HUES6 (cell line): ENCODE data around the gene SARS1.
A peak's percentile ranks its signal among the peaks of the same experiment; 100 is the strongest.

ENCODE experiments used
- H3K27ac ChIP-seq: 2 replicates; pipeline ENCODE4 v1.7.0; 2013; ENCODE audit warnings: low read depth, mild to moderate bottlenecking, low read length, inconsistent platforms
- H3K27me3 ChIP-seq: 2 replicates; pipeline ENCODE4 v1.6.1; 2013; ENCODE audit warnings: low read length; ENCODE audit not compliant: control insufficient read depth, insufficient read depth
- H3K36me3 ChIP-seq: 2 replicates; pipeline ENCODE4 v1.6.1; 2013; ENCODE audit warnings: low read length; ENCODE audit not compliant: control insufficient read depth, insufficient read depth
- H3K4me1 ChIP-seq: 2 replicates; pipeline ENCODE4 v1.6.1; 2013; ENCODE audit warnings: low read length; ENCODE audit not compliant: control insufficient read depth, insufficient read depth
- H3K4me3 ChIP-seq: 2 replicates; pipeline ENCODE4 v1.5.1; 2013; ENCODE audit warnings: low read depth, low read length
- H3K9ac ChIP-seq: one replicate; pipeline ENCODE4 v1.6.1; 2013; ENCODE audit warnings: mild to moderate bottlenecking, low read length
- H3K9me3 ChIP-seq: 2 replicates; pipeline ENCODE4 v1.6.1; 2013; ENCODE audit warnings: low read depth, low read length; ENCODE audit not compliant: control insufficient read depth, insufficient read depth

SARS1 gene

DNA sequence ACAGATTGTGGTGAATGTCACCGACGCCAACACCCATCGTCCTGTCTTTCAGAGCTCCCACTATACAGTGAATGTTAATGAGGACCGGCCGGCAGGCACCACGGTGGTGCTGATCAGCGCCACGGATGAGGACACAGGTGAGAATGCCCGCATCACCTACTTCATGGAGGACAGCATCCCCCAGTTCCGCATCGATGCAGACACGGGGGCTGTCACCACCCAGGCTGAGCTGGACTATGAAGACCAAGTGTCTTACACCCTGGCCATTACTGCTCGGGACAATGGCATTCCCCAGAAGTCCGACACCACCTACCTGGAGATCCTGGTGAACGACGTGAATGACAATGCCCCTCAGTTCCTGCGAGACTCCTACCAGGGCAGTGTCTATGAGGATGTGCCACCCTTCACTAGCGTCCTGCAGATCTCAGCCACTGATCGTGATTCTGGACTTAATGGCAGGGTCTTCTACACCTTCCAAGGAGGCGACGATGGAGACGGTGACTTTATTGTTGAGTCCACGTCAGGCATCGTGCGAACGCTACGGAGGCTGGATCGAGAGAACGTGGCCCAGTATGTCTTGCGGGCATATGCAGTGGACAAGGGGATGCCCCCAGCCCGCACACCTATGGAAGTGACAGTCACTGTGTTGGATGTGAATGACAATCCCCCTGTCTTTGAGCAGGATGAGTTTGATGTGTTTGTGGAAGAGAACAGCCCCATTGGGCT, 38.6 kb downstream of the SARS1 start:
- H3K4me3 ChIP-seq, result no peak overlapping the region
- peaks cover 40% of the 10 kb centered on the region for H3K27me3 ChIP-seq
- H3K4me1 ChIP-seq, result peaks cover 40% of the 10 kb centered on the region
- H3K9ac ChIP-seq, result no peak overlapping the region
- H3K9me3 ChIP-seq, result no peaks in the 10 kb centered on the region
- H3K36me3 ChIP-seq, result no peaks in the 10 kb centered on the region
- no peak overlapping the region for H3K27ac ChIP-seq

DNA sequence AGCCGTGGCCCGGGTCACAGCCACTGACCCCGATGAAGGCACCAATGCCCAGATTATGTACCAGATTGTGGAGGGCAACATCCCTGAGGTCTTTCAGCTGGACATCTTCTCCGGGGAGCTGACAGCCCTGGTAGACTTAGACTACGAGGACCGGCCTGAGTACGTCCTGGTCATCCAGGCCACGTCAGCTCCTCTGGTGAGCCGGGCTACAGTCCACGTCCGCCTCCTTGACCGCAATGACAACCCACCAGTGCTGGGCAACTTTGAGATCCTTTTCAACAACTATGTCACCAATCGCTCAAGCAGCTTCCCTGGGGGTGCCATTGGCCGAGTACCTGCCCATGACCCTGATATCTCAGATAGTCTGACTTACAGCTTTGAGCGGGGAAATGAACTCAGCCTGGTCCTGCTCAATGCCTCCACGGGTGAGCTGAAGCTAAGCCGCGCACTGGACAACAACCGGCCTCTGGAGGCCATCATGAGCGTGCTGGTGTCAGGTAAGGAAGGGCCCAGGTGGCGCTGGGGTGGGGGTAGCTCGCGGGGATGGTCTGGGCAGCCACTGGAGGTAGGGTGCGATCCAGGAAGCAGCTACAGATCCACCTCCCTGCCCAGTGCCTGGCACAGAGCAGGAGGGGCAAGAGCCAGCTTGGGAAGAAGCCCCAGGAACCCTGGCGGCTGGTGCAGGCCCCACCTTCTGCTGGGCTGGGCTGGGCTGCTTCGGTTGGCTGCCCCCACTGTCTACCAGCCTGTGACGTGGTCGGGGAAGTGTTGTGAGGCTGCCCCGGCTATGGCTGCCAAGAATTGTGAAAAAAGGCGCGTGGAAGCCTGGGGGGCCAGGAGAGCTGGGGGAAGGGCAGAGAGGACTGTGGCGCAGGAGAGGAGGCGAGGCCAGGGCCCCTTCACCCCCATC, 39.4 kb downstream of the SARS1 start:
- H3K27me3 ChIP-seq, result peaks cover 32% of the 10 kb centered on the region
- peak overlapping the region; percentile 15 for H3K9ac ChIP-seq
- H3K4me1 ChIP-seq, result peaks cover 40% of the 10 kb centered on the region
- H3K27ac ChIP-seq, result peak overlapping the region; percentile 62; the same call in 1 of the 2 replicates
- H3K4me3 ChIP-seq, result no peak overlapping the region; the same call in 1 of the 2 replicates
- no peaks in the 10 kb centered on the region for H3K36me3 ChIP-seq
- no peaks in the 10 kb centered on the region for H3K9me3 ChIP-seq

DNA sequence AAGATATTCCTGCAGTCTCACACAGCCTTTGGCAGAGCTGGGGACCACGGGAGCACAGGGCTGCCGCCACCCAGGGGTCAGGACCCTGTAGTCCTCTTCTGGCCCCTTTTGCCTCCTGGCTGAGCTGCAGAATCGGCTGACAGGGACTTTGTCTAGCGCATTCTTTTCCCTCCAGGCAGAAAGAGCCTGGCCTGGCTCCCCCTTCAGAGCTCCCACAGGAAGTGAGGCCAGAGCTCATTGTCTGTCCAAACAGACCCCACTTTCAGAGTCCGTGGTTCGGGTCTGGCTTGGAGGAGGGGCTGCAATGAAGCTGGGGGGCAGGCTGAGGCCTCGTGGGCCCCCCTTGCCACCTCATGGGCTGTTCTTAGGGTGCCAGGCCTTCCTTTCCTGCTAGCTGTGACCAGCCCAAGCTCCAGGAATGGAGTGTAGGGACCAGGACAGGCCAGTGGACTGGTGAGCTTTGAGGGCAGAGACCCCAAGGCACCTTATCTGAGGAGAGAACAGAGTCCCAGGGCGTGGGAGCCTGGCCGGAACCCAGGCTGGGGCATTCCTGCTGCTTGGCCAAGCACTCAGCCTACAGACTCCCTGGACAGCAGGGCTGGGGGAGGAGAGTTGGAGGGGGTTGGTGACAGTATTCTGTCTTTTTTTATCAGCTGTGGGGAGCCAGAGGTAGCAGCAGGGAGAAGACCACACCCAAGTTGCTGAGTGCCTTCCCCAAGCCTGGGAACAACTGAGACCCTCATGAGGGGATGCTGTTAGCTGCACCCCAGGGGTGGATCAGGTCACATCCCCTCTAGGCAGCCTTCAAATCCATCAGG, 40.3 kb downstream of the SARS1 start:
- no peak overlapping the region; the same call in 1 of the 2 replicates for H3K4me3 ChIP-seq
- peaks cover 34% of the 10 kb centered on the region for H3K4me1 ChIP-seq
- H3K27me3 ChIP-seq, result peaks cover 25% of the 10 kb centered on the region
- H3K9me3 ChIP-seq, result no peaks in the 10 kb centered on the region
- peaks cover 3% of the 10 kb centered on the region; the same call in 1 of the 2 replicates for H3K36me3 ChIP-seq
- peak overlapping the region; percentile 15 for H3K9ac ChIP-seq
- peak overlapping the region; percentile 62; the same call in 1 of the 2 replicates for H3K27ac ChIP-seq

DNA sequence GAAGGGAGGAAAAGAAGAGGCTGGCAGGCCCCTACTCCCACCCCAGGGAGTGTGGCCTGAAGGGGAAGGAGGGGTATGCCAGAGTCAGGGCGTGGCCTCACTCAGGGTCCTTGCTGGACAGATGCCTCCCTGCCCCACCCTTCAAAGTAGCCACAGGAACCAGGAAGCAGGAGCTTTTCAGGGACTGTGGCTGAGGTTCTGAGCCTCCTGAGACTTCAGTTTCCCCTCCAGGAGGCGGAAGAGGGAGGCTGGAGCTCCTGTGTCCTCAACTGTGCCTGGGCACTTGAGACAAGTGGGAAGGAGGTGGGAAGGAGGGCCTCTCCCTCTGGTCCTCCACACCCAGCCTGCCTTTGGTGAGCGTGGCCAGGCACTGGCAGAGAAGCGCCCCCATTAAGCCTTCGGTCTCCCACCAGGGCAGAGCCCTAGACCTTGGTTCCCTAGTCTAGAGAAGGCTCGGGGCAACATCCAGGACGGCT, 40.9 kb downstream of the SARS1 start:
- H3K27me3 ChIP-seq, result peaks cover 25% of the 10 kb centered on the region
- no peak overlapping the region for H3K4me3 ChIP-seq
- H3K36me3 ChIP-seq, result peaks cover 6% of the 10 kb centered on the region; the same call in 1 of the 2 replicates
- peak overlapping the region; percentile 62; the same call in 1 of the 2 replicates for H3K27ac ChIP-seq
- H3K9me3 ChIP-seq, result no peaks in the 10 kb centered on the region
- H3K4me1 ChIP-seq, result peaks cover 38% of the 10 kb centered on the region
- H3K9ac ChIP-seq, result no peak overlapping the region

DNA sequence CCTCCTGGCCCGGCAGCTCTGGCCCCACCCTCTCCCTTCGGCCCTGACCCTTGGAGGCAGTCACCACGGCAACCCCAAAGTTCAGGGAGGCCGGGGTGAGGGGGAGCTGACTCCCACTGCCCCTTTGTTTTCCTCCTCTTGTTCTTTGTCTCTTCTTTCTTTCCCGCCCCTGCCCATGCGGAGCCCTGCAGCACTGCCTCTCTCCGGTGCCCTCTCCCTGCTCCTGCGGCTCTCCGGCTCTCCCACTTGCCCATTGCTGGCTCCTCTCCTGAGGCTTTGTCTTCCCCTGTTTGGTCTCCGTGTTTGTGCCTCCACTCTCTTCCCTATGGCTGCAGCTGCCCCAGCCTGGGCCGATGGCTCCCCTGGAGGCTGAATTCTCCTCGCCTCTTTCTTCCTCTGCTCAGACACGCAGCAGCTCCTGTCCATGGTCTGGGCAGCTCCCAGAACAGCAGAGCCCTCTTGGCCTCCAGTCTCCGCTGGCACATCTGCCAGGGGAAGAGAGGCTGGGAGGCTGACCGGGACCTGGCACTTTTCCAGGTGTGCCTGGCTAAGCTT, 41.5 kb downstream of the SARS1 start:
- Histone ChIP-seq H3K27me3 (peaks cover 22% of the 10 kb centered on the region), H3K4me1 (peaks cover 39% of the 10 kb centered on the region), H3K36me3 (peaks cover 6% of the 10 kb centered on the region; the same call in 1 of the 2 replicates), H3K4me3 (no peak overlapping the region), H3K9me3 (no peaks in the 10 kb centered on the region), H3K27ac (no peak overlapping the region; the same call in 1 of the 2 replicates), H3K9ac (no peak overlapping the region)

DNA sequence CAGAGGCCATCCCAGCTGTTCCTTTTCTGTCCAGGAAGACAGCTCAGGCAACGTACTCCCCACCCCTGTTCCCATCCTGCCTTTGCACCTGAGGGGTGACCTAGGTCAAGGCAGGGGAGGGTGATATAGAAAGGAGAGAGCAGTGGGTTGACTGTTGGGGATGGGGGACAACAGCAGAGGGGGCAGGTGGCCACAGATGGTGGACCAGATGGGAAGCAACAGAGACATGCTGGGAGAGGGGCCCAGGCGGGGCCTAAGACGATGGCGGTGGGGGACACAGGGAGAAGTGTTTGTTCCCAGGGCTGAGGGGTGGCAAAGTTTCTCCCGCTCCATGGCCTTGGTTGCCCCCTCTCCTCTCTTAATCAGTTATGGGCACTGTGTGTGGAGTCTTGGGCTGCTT, 42.0 kb downstream of the SARS1 start:
- H3K9me3 ChIP-seq, result no peaks in the 10 kb centered on the region
- no peak overlapping the region for H3K9ac ChIP-seq
- peaks cover 43% of the 10 kb centered on the region for H3K4me1 ChIP-seq
- H3K27ac ChIP-seq, result no peak overlapping the region
- no peak overlapping the region for H3K4me3 ChIP-seq
- peaks cover 6% of the 10 kb centered on the region; the same call in 1 of the 2 replicates for H3K36me3 ChIP-seq
- peaks cover 17% of the 10 kb centered on the region for H3K27me3 ChIP-seq

DNA sequence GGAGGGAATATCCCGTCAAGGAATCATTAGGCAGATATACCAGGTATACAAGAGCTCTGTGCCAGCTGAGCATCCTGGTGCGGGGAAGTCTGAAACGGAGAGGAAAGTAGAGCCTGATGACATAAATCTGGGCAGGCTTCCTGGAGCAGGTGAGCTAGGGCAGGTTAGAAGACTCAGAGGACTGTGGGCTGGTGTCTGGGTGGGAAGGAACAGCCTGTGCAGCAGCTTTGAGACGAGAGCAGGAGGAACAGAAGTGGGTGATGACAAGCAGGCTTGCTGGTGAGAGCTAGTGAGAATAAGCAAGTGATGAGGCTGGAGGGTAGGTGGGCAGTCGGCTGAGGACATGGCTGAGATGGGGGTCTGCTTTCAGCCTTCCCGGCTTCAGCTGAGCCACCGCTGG, 42.4 kb downstream of the SARS1 start:
- Histone ChIP-seq H3K27ac (no peak overlapping the region), H3K36me3 (peaks cover 6% of the 10 kb centered on the region; the same call in 1 of the 2 replicates), H3K4me1 (peaks cover 44% of the 10 kb centered on the region), H3K27me3 (peaks cover 13% of the 10 kb centered on the region; the same call in 1 of the 2 replicates), H3K4me3 (no peak overlapping the region), H3K9ac (no peak overlapping the region), H3K9me3 (no peaks in the 10 kb centered on the region)

DNA sequence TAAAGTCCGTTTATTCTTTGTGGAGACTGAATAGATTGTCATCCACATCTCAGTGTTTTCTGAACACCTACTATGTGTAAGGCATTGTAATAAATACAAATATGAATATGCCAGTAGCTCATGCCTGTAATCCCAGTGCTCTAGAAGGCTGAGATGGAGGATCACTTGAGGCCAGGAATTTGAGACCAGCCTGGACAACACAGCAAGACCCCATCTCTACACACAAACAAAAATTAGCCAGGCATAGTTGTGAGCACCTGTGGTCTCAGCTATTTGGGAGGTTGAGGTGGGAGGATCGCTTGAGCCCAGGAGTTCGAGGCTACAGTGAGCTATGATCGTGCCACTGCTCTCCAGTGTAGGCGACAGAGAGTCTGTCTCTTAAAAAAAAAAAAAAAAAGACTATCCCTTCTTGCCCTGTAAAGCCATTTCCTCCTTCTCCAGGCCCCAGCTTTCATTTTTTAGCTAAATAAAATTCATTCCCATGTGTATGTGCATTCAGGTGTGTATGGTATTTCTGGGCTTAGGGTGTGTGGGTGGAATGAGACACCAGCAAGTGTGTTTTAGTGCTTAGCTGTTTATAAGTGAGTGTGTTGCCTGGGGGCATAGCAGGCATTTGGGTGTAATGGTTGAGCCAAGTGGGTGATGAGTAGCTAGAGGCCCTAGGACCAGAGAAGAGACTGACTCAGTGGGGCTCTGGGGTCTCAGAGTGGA, 43.4 kb downstream of the SARS1 start:
- Histone ChIP-seq H3K27ac (no peak overlapping the region), H3K4me3 (no peak overlapping the region), H3K36me3 (peaks cover 9% of the 10 kb centered on the region; the same call in 1 of the 2 replicates), H3K9me3 (no peaks in the 10 kb centered on the region), H3K27me3 (peaks cover 3% of the 10 kb centered on the region; the same call in 1 of the 2 replicates), H3K9ac (no peak overlapping the region), H3K4me1 (peaks cover 44% of the 10 kb centered on the region)

DNA sequence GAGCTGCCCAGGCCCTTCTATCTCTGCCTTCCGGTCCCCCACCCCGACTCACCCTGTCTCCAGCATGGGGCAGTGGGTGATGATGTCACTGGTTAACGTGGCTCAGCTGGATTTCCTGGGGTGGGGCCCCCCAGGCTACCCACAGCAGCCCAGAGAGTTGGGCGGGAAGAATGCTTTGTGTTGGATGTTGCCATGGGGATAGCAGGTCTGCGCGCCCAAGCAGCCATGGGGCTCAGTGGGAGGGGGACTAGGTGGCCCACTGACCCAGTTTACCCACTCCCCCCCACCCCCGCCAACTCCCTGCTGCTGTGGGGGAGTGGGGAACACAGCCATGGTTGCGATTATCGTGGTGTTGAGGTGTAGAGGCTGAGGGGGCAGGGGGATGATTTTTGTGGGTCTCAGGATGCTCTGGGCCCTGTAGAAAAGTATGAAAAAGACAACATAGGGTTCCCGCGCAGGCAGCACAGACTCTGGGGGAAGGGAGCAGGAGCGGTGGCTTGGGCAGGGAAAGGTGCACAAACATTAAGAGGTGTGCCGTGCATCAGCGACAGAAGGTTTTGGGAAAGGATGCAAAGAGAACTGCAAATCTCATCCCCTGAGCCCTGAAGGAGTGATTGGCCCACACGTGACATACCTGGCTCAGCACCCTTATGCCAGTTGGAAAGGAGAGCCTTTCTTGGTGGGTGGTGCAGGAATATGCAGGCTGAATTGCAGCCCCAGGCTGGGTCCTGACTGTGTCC, 44.1 kb downstream of the SARS1 start:
- H3K27ac ChIP-seq, result no peak overlapping the region
- no peaks in the 10 kb centered on the region for H3K9me3 ChIP-seq
- H3K36me3 ChIP-seq, result peaks cover 9% of the 10 kb centered on the region; the same call in 1 of the 2 replicates
- no peak overlapping the region for H3K4me3 ChIP-seq
- no peak overlapping the region for H3K9ac ChIP-seq
- peaks cover 44% of the 10 kb centered on the region for H3K4me1 ChIP-seq
- no peaks in the 10 kb centered on the region for H3K27me3 ChIP-seq
